A673 (cell line): Measurements from ENCODE around the gene TMEM9B. TPM values are rescaled to one million over a fixed set of nuclear protein-coding genes. Genes with fewer than 3 reads are reported as not detected.

ENCODE experiments used
- BruUV-seq: library from RNA; stranded (reverse); fragments of 400-500 nt; replicated peaks from 2 replicates; lab custom pipeline; 2021; lab: Mats Ljungman, UMichigan
- CTCF ChIA-PET: fragments of 300-600 bp; sonication (Branson Sonifier 250); formaldehyde crosslinking; loops from one replicate; lab custom pipeline; 2022; ENCODE audit warnings: antibody characterized with exemption; lab: Charles Lee
- POLR2A ChIA-PET: fragments of 300-600 bp; sonication (Branson Sonifier 250); formaldehyde crosslinking; loops from one replicate; lab custom pipeline; 2022; ENCODE audit warnings: antibody characterized with exemption; ENCODE audit not compliant: low non-redundant PET; lab: Charles Lee
- DNase-seq: peaks from one replicate; pipeline ENCODE4 v3.0.0-alpha.2; 2015; ENCODE audit warnings: low spot score
- H3K27ac ChIP-seq: fragments of 200-600 bp; sonication (generic); 2 replicates; pipeline ENCODE4 v1.5.1; 2016; ENCODE audit warnings: mixed run types, low read depth, mild to moderate bottlenecking, mixed read lengths, antibody characterized with exemption, low read length; ENCODE audit not compliant: poor library complexity, severe bottlenecking
- H3K27me3 ChIP-seq: fragments of 200-600 bp; sonication (generic); replicated peaks from 2 replicates; pipeline ENCODE4 v1.6.1; 2017; ENCODE audit warnings: mixed run types, low read depth, mild to moderate bottlenecking, mixed read lengths, antibody characterized with exemption, low read length; ENCODE audit not compliant: insufficient read depth, poor library complexity
- H3K36me3 ChIP-seq: fragments of 200-600 bp; sonication (generic); 2 replicates; pipeline ENCODE4 v1.6.1; 2016; ENCODE audit warnings: mixed run types, mild to moderate bottlenecking, mixed read lengths, antibody characterized with exemption, low read length; ENCODE audit not compliant: insufficient read depth, poor library complexity, severe bottlenecking
- H3K4me1 ChIP-seq: fragments of 200-600 bp; sonication (generic); 2 replicates; pipeline ENCODE4 v1.6.1; 2017; ENCODE audit warnings: mixed run types, mild to moderate bottlenecking, mixed read lengths, antibody characterized with exemption, low read length; ENCODE audit not compliant: insufficient read depth, poor library complexity, severe bottlenecking
- H3K4me3 ChIP-seq: fragments of 200-600 bp; sonication (generic); 2 replicates; pipeline ENCODE4 v1.5.1; 2016; ENCODE audit warnings: low read depth, mixed run types, mild to moderate bottlenecking, mixed read lengths, low read length; ENCODE audit not compliant: poor library complexity, severe bottlenecking
- H3K9me3 ChIP-seq: fragments of 200-600 bp; sonication (generic); 2 replicates; pipeline ENCODE4 v1.6.1; 2016; ENCODE audit warnings: mixed run types, low read depth, mild to moderate bottlenecking, mixed read lengths, antibody characterized with exemption, low read length; ENCODE audit not compliant: poor library complexity, severe bottlenecking
- EZH2 ChIP-seq: fragments of 200-600 bp; sonication (generic); IDR thresholded peaks from 2 replicates; pipeline ENCODE4 v1.6.1; 2017; ENCODE audit warnings: borderline replicate concordance, low read depth, mild to moderate bottlenecking, mixed read lengths, antibody characterized with exemption, low read length; ENCODE audit not compliant: poor library complexity, severe bottlenecking
- intact Hi-C: fragments of 100-400 bp; cut with micrococcal nuclease; formaldehyde crosslinking; loops from one replicate; pipeline ENCODE4 v1.10.0; 2022; ENCODE audit not compliant: unreplicated experiment
- total RNA-seq: library from RNA; stranded (reverse); gene quantifications from 2 replicates; pipeline ENCODE4 v1.2.3, GENCODE V29; 2021
- TF ChIP-seq, protein P1 (sequence below): fragments of 300-800, 200-600 bp; sonication (generic); conservative IDR thresholded peaks from 2 replicates; pipeline ENCODE4 v1.5.1; 2017; ENCODE audit warnings: low read depth, mild to moderate bottlenecking, antibody characterized with exemption, low read length, moderate library complexity, mixed read lengths

The TMEM9B gene
- total RNA-seq, 1 experiment from 2014 or later = 11.3 TPM

DNA sequence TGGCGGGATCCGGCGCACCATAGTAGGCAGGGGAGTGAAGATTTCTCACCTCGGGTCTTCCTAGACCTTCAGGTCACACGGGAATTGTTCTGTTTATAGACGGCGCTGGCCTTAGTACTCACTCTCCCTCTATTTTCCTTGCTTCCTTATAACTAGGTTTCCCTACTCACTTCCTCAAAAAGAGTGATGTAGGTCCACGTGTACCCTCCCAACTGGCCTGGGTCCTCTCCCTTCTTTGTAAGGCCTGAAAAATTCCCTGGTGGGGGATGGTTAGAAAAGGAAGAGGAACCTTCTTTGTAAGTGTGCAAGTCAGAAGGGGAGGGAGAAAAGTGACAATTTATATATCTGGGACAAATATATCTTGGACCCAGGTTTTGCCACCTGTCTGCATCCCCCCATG lies 2.9 kb upstream of the TMEM9B start:
- intact Hi-C loops = loop anchor here (10.0 kb wide), 1 partner anchor 282 kb away; the partner anchor contains the start of genes RPL27A and TRIM66

DNA sequence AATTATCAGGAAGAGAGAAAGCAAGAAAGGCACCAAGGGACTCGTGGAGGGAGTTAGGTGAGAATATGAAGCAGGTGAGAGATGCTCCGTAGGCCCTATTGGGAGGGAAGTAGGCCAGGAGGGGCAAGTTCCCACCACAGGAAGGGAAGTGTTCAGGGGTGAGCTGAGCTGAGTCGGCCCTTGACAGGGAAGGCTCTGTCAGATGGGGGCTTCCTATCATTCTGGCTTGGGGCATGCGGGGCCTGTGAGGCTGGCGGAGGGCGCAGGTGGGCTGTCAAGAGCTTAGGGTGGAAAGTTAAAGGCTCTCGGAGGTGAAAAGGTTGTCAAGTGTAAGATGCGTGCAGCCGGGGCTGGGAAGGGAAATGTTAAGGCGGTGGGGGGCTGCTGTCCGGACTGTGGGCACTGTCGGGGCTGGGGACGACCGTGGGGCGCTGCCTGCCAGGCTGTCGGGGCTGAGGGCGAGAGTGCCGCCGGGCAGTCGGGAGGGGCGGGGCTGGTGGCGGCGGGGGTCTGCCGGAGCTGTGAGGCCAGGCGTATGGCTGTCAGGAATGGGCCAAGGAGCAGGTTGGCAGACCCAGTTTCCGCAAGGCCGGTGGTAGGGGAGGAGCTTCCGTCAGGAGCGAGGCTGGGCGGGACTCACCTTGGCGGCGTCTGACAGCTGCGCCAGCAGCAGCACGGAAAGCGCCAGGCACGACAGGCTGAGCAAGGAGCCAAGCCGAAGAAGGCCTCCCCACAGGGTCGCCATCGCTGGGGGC lies 496 bp downstream of the TMEM9B start:
- no peak for DNase-seq
- Histone ChIP-seq H3K27ac (peak overlapping the region; percentile 73), H3K9me3 (no peaks in the 10 kb centered on the region), H3K4me1 (no peaks in the 10 kb centered on the region), H3K27me3 (no peaks in the 10 kb centered on the region), H3K36me3 (no peaks in the 10 kb centered on the region), H3K4me3 (peak overlapping the region; percentile 92)
- TF ChIP-seq, protein P1, sequence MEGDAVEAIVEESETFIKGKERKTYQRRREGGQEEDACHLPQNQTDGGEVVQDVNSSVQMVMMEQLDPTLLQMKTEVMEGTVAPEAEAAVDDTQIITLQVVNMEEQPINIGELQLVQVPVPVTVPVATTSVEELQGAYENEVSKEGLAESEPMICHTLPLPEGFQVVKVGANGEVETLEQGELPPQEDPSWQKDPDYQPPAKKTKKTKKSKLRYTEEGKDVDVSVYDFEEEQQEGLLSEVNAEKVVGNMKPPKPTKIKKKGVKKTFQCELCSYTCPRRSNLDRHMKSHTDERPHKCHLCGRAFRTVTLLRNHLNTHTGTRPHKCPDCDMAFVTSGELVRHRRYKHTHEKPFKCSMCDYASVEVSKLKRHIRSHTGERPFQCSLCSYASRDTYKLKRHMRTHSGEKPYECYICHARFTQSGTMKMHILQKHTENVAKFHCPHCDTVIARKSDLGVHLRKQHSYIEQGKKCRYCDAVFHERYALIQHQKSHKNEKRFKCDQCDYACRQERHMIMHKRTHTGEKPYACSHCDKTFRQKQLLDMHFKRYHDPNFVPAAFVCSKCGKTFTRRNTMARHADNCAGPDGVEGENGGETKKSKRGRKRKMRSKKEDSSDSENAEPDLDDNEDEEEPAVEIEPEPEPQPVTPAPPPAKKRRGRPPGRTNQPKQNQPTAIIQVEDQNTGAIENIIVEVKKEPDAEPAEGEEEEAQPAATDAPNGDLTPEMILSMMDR = no peak
- TF ChIP-seq EZH2 = no peak
- intact Hi-C loops = loop anchor here (2.0 to 10.0 kb wide), 2 partner anchors 53 to 279 kb away; partner anchors contain the start of genes AKIP1, RPL27A and TRIM66
- POLR2A ChIA-PET = no interaction called here
- no TSS peak for BruUV-seq
- CTCF ChIA-PET = no interaction called here

More for the DNA sequence above, 2.9 kb upstream of the TMEM9B start:
- Histone ChIP-seq H3K9me3 (no peaks in the 10 kb centered on the region), H3K4me1 (no peaks in the 10 kb centered on the region), H3K4me3 (no peak overlapping the region), H3K36me3 (no peaks in the 10 kb centered on the region), H3K27me3 (no peaks in the 10 kb centered on the region), H3K27ac (no peak overlapping the region)
- TF ChIP-seq, protein P1 = no peak
- TF ChIP-seq EZH2 = no peak
- CTCF ChIA-PET = no interaction called here
- DNase-seq = no peak
- no TSS peak for BruUV-seq
- POLR2A ChIA-PET = no interaction called here

DNA sequence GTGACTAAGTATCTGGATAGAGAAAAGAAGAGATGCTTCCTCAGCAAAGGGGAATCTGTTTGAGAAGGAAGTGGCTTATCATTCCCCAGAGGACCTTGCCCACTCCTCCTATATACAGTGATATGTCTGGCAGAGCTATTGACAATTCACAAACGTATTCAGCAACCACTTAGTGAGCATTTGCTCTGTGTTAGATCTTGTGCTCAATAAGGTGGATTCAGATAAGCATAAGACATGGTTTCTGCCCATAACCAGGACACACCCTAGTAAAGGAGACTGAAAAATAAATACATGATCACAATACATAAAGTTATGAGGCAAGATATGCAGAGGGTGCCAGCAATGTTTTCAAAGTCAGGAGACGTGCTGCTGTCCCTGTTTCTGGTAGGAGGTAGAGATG lies 1.4 kb downstream of the TMEM9B start:
- H3K36me3 ChIP-seq = no peaks in the 10 kb centered on the region
- no peak overlapping the region for H3K27ac ChIP-seq
- TSS peak; percentile 33 for BruUV-seq
- ChIA-PET POLR2A (no interaction called here), CTCF (no interaction called here)
- intact Hi-C loops = loop anchor here (10.0 kb wide), 1 partner anchor 278 kb away; the partner anchor contains the start of genes RPL27A and TRIM66
- TF ChIP-seq, protein P1 = no peak
- TF ChIP-seq EZH2 = no peak
- no peak for DNase-seq
- no peaks in the 10 kb centered on the region for H3K27me3 ChIP-seq
- no peaks in the 10 kb centered on the region for H3K4me1 ChIP-seq
- peak overlapping the region; percentile 92 for H3K4me3 ChIP-seq
- H3K9me3 ChIP-seq = no peaks in the 10 kb centered on the region
